ENCODE measurements around the gene FAM241B. TPM values are rescaled to one million over a fixed set of nuclear protein-coding genes. Genes with fewer than 3 reads are reported as not detected.
A peak's percentile ranks its signal among the peaks of the same experiment; 100 is the strongest.

Gene FAM241B
- total and polyA plus RNA-seq, 5 experiments from 2014 or later, result 11.2 to 18.5 (median 15.2) TPM

DNA sequence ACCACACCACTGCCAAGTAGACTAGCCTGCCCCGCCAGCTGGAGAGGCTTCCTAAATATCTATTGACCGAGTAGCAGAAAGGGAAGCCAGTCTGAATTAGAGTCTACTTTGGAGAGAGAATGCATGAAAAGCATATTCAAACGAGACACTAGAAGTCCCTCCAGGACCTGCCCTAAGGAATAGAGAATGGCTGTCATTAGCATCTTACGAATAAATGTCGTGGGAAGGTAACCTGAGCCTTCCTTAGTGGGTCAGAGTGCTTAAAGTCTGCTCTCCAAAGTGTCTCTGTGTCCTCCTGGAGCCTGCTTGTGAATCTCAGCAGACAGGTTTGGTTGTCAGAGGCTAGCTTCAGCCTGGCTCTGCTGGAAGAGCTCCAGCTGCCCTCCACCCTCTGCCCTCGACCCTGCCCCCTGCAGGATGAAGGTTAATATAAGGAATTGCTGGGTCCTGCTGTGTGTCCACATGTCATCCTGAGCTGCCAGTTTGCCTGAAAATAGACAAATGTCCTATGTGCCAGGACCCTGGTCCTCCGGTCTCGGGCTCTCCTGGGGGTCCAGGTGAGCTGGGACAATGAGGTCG is 33.4 kb downstream of the FAM241B start:
- H3K4me3 Mint-ChIP-seq, result no peak overlapping the region
- POLR2A ChIA-PET, result no interaction called here
- peaks cover 6 to 31% (median 10%) of the 10 kb centered on the region in 5 donors for H3K27me3 Mint-ChIP-seq
- H3K4me1 Mint-ChIP-seq, result peaks cover 0 to 9% (median 2%) of the 10 kb centered on the region in 4 donors
- no peaks in the 10 kb centered on the region for H3K36me3 Mint-ChIP-seq
- H3K9me3 Mint-ChIP-seq, result no peaks in the 10 kb centered on the region
- no peak for DNase-seq
- H3K27ac Mint-ChIP-seq, result no peak overlapping the region
- ATAC-seq, result no peak

DNA sequence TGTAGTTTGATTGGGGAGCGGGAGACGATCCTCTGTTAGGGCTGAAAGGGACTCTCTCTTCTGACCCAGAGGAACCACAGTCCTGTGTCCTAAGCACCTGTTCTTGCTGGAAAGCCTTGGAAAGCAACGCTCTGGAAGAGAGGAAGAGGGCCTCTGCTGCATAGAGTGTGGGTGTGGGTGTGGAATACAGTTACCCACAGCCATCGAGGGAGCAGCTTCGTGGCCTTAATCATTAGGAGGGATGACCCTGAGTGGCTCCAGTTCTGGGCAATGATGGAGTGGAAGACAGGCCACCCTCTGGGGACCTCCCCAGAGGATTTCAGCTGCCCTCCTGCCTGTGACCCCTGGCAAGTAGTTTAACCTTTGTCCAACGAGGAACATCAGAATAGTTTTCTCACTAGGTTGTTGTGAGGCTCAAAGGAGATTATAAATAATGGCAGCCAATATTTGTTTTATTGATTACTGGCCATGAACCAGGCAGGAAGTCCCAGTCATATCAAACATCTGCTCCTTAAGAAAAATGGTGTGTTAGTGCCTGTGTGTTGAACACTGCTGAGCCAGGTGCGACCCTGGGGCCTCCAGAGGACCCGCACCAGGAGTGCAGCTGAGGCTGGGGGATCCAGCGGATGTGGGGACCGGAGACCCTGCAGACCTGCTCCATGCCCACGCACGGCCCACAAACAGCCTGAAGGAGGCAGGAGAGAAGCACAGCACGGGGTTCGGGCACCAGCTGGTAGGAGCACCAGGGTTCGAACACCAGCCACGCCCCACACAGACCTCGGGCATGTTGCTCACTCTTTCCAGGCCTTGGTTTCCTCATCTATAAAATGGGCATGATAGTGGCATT is 35.6 kb downstream of the FAM241B start:
- H3K27me3 Mint-ChIP-seq, result peaks cover 14 to 37% (median 22%) of the 10 kb centered on the region in 5 donors
- DNase-seq (no peak), ATAC-seq (no peak)
- H3K36me3 Mint-ChIP-seq, result no peaks in the 10 kb centered on the region
- H3K27ac Mint-ChIP-seq, result no peak overlapping the region
- no peak overlapping the region for H3K4me3 Mint-ChIP-seq
- POLR2A ChIA-PET, result no interaction called here
- peaks cover 0 to 9% (median 2%) of the 10 kb centered on the region in 4 donors for H3K4me1 Mint-ChIP-seq
- peaks cover 0 to 1% (median 0%) of the 10 kb centered on the region in 9 donors for H3K9me3 Mint-ChIP-seq

DNA sequence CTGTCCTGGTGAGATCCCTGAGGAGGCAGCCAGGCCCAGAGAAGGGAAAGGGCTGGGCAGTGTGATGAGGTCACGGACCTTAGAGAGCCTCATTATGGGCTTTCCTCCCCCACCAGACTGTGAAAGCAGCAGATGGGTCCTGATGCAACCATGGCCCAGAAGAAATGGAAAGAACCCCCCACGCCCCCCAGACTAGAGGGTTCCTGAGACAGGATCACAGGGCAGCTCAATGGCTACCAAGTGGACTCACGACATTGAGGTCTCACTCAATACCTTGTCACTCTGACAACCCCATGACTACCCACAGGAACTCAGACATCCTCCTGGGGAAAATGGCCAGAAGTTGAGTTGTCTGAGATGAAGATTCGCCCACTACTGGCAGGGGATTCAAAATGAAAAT is 36.7 kb downstream of the FAM241B start:
- POLR2A ChIA-PET, result no interaction called here
- no peaks in the 10 kb centered on the region for H3K36me3 Mint-ChIP-seq
- H3K27ac Mint-ChIP-seq, result no peak overlapping the region
- peaks cover 17 to 39% (median 25%) of the 10 kb centered on the region in 5 donors for H3K27me3 Mint-ChIP-seq
- DNase-seq (no peak), ATAC-seq (no peak)
- H3K4me1 Mint-ChIP-seq, result peaks cover 0 to 5% (median 1%) of the 10 kb centered on the region in 4 donors
- H3K4me3 Mint-ChIP-seq, result no peak overlapping the region
- peaks cover 0 to 9% (median 0%) of the 10 kb centered on the region in 9 donors for H3K9me3 Mint-ChIP-seq

DNA sequence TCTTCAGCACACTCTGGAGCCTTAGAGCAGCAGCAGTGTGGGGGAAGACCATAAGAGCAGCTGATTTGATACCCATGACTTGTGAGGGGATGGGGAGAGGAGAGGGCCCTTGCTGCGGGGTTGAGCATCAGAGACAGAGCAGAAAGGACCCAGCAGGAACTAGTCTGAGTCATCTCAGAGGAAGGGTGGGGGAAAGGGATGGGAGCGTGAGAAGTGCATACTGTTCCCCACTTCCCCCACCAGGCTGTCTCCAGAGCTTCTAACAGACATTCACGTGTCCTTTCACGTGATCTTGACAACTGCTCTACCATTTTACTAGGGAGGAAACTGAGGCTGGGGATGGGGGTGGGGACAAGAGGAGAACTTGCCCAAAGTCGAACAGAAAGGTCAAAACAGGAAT is 38.7 kb downstream of the FAM241B start:
- DNase-seq, result no peak
- no peak overlapping the region for H3K4me3 Mint-ChIP-seq
- H3K36me3 Mint-ChIP-seq, result no peaks in the 10 kb centered on the region
- POLR2A ChIA-PET, result no interaction called here
- H3K27ac Mint-ChIP-seq, result peak overlapping the region in 1 of 10 donors; percentile 41
- H3K9me3 Mint-ChIP-seq, result peaks cover 0 to 10% (median 0%) of the 10 kb centered on the region in 9 donors
- peaks cover 19 to 40% (median 25%) of the 10 kb centered on the region in 5 donors for H3K27me3 Mint-ChIP-seq
- ATAC-seq, result no peak
- H3K4me1 Mint-ChIP-seq, result no peaks in the 10 kb centered on the region

DNA sequence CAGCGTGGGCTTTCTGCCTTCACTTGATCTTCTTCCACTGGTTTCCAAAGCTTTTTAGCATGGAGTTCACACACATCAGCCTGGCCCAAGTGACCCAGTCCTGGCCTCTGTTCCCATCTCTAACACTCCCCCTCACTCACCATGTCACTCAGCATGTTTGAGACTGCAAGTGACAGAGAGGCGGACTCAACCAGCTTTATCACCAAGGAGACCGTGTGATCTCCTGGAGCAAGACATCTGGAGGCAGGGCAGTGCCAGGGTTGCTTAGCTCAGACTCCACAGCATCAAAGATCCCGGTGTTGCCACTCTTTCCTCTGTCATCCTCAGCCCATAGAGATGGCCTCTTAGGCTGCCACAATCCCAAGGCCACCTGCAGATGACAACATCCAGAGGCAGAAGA is 39.4 kb downstream of the FAM241B start:
- ATAC-seq (no peak), DNase-seq (no peak)
- Mint-ChIP-seq H3K36me3 (no peaks in the 10 kb centered on the region), H3K4me3 (no peak overlapping the region), H3K27ac (no peak overlapping the region), H3K9me3 (peaks cover 0 to 10% (median 0%) of the 10 kb centered on the region in 9 donors), H3K27me3 (peaks cover 19 to 40% (median 25%) of the 10 kb centered on the region in 5 donors), H3K4me1 (no peaks in the 10 kb centered on the region)
- POLR2A ChIA-PET, result no interaction called here

DNA sequence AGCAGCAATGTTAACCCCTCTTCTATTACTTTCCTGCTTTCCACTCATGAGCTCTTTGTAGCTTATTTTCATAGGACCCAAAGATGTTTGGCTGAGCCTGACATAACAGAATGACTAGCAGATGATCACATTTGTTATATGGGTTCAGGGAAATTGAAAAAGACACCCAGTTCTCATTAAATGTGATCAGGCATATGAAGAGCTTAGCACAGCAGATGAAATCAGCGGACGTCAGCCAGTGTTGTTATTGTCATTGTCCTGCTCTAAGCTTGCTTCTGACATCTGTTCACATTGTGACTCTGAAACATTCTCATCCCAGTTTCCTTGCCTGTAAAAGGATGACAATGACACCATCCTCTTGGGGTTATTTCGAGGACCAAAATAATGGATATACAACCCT is 43.5 kb downstream of the FAM241B start:
- H3K4me1 Mint-ChIP-seq, result no peaks in the 10 kb centered on the region
- H3K27me3 Mint-ChIP-seq, result peaks cover 20 to 36% (median 30%) of the 10 kb centered on the region in 5 donors
- no peaks in the 10 kb centered on the region for H3K36me3 Mint-ChIP-seq
- no peak for ATAC-seq
- H3K27ac Mint-ChIP-seq, result no peak overlapping the region
- no peak overlapping the region for H3K4me3 Mint-ChIP-seq
- H3K9me3 Mint-ChIP-seq, result peaks cover 0 to 10% (median 0%) of the 10 kb centered on the region in 9 donors
- no peak for DNase-seq
- POLR2A ChIA-PET, result no interaction called here

DNA sequence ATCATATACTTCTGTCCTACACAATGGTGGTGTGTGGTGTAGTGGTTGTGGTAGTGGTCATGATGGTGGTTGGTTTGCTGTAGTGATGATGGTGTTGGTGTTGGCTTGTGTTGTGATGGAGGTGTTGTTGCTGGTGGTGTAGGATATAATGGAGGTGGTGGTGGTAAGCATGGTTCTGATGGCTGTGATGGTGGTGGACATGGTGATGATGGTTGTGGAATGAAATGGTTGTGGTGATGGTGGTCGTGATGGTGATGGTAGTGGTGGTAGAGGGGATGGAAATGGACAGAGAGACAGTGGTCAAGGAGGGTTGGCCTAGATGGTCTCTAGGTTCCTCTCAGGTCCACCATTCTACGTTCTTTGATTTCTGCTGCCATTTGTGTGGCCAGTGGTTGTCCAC is 44.7 kb downstream of the FAM241B start:
- Mint-ChIP-seq H3K9me3 (peaks cover 0 to 10% (median 0%) of the 10 kb centered on the region in 9 donors), H3K4me1 (no peaks in the 10 kb centered on the region), H3K4me3 (no peak overlapping the region), H3K27ac (no peak overlapping the region), H3K36me3 (no peaks in the 10 kb centered on the region), H3K27me3 (peaks cover 19 to 31% (median 29%) of the 10 kb centered on the region in 5 donors)
- DNase-seq (no peak), ATAC-seq (no peak)
- POLR2A ChIA-PET, result no interaction called here

DNA sequence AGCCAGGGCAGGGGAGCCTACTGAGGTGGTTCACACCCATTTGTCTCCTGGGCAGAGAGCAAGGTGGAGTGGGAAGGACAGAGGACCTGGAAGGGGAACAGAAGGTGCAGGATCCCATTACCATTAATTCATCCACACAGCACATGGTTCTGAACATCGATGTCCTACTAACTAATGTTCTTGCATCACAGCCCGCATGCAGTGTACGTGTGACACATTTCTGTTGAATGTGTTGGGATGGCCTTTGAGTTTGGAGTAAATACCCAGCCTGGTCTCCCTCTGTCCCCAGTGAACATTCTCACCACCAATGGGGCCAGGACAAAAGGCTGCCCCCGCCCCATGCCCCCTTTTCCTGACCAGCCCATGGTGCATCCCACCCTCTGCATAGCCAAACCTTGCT is 46.3 kb downstream of the FAM241B start:
- ATAC-seq (no peak), DNase-seq (no peak)
- Mint-ChIP-seq H3K27me3 (peaks cover 17 to 38% (median 34%) of the 10 kb centered on the region in 5 donors), H3K4me1 (no peaks in the 10 kb centered on the region), H3K36me3 (no peaks in the 10 kb centered on the region), H3K9me3 (peaks cover 0 to 6% (median 0%) of the 10 kb centered on the region in 9 donors), H3K27ac (no peak overlapping the region), H3K4me3 (no peak overlapping the region)
- POLR2A ChIA-PET, result no interaction called here

DNA sequence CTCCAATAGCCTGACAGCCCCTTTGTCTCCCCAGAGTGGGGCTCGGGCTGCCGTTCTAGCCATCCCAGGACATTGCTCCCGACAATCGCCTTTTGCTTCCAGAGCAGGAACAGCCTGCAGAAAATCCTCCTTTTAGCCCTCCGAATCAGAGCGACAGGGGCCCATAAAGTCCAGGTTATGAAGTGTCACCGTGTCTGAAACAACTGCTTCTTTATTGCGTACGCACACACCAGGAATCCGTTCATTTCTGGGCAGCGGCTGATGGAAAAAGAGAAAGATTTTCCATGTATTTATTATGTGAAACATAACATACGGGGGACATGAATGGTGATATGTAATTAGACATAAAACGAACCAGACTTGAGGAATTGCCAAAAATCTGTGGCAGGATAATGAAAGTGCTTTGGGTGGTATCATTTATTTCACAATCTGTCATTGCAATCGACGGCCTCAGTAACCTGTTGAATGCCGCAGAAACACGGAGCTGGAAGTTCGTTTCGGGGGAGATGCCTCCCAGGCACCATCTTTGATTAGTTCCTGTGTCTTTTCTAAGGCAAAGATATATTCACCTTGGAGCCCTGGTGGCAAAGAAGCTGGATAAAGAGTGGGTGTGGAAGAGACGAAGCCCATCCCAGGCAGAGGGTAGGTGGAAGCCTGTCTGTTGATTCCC is 48.1 kb downstream of the FAM241B start:
- Mint-ChIP-seq H3K27ac (no peak overlapping the region), H3K4me1 (no peaks in the 10 kb centered on the region), H3K36me3 (no peaks in the 10 kb centered on the region), H3K27me3 (peaks cover 17 to 43% (median 36%) of the 10 kb centered on the region in 5 donors), H3K9me3 (no peaks in the 10 kb centered on the region), H3K4me3 (no peak overlapping the region)
- ATAC-seq, result no peak
- peak in 1 of 10 donors; percentile 3 for DNase-seq
- POLR2A ChIA-PET, result no interaction called here

DNA sequence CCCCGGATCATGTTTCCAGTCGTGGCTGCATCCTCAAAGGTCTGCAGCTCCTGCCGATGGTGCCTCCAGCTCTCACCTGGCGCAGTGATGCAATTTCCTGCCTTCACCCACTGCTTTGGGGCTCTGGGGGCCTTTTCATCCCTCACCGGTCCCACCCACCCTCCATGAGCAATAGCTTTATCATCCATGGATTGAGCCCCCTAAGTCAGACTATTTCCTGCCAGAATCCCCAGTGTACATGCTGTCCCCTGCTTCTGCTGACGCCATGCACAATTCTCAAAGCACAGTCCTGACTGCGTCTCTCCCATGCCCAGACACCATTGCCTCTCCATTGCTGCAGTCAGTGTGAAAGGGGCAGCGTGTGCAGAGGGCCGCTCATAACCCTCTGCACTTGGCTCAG is 49.7 kb downstream of the FAM241B start:
- no peak overlapping the region for H3K4me3 Mint-ChIP-seq
- H3K36me3 Mint-ChIP-seq, result no peaks in the 10 kb centered on the region
- ATAC-seq, result no peak
- H3K27ac Mint-ChIP-seq, result no peak overlapping the region
- DNase-seq, result peak in 1 of 10 donors; percentile 41
- H3K27me3 Mint-ChIP-seq, result peaks cover 17 to 45% (median 37%) of the 10 kb centered on the region in 5 donors
- H3K9me3 Mint-ChIP-seq, result no peaks in the 10 kb centered on the region
- no peaks in the 10 kb centered on the region for H3K4me1 Mint-ChIP-seq
- POLR2A ChIA-PET, result no interaction called here

DNA sequence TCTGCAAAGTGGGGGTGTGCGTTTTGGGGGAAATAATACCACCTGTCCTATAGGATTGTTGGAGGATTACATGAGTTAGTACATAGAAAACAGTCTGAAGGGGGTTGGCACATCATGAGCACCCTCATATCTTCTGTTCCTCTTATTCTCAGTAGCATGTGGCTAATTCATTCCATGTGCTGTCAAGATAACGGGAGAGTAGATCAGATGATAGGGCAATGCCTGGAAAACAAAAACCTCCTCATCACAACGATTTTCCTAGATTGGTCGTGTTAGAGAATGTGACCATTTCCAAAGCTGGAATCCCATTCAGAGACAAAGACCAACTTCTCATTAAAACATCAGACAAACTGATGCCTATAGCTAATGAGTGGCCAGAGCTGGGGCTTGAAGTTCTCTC is 50.6 kb downstream of the FAM241B start:
- peak in 1 of 10 donors; percentile 18 for DNase-seq
- Mint-ChIP-seq H3K27ac (no peak overlapping the region), H3K27me3 (peaks cover 18 to 45% (median 37%) of the 10 kb centered on the region in 5 donors), H3K4me1 (no peaks in the 10 kb centered on the region), H3K9me3 (no peaks in the 10 kb centered on the region), H3K36me3 (no peaks in the 10 kb centered on the region), H3K4me3 (no peak overlapping the region)
- ATAC-seq, result no peak
- POLR2A ChIA-PET, result no interaction called here

DNA sequence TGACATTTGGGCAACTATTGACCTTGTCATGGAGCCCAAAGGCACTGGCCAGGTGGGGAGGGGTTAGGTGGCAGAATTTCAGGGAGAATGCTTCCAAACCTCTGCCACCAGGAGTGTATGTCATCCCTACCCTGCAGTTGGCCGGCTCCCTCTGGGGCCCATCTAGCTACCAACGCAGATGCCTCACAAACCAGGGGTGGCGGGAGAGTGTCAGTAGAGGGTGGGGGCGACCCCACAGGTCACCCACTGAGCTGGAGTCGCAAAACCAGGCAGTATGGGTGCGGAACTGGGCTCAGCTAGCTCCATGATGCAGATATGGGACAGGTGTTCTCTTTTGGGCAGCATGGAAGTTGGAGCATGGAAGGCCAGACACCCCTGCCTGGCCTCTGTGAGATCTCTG is 51.4 kb downstream of the FAM241B start:
- peaks cover 20 to 44% (median 35%) of the 10 kb centered on the region in 5 donors for H3K27me3 Mint-ChIP-seq
- no peak overlapping the region for H3K27ac Mint-ChIP-seq
- no peaks in the 10 kb centered on the region for H3K4me1 Mint-ChIP-seq
- no peak overlapping the region for H3K4me3 Mint-ChIP-seq
- H3K36me3 Mint-ChIP-seq, result no peaks in the 10 kb centered on the region
- H3K9me3 Mint-ChIP-seq, result no peaks in the 10 kb centered on the region
- ATAC-seq (no peak), DNase-seq (peak in 1 of 10 donors; percentile 52)
- POLR2A ChIA-PET, result no interaction called here

DNA sequence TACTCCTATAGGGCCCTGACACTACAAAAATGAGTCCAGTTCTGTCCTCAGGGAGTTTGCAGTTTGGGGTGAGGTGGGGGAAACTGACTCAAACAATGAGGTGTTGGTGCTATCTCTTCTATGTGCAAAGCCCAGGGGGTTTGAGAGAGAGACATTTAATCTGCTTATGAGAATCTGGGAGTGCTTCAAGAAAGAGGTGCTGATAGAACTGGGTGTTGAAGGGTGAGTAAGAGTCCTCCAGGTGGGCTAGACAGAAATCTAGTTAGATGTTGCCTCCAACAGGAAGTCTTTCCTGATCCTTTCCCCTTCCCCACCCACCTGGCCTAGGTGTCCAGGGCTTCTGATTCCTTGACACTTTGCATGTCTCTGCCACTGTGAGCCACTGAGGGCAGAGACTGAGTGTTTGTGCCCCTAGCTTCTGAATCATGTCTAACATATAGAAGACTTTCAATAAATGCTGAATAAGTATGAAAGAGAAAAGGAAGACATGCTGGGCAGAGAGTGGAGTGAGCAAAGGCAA is 53.0 kb downstream of the FAM241B start:
- H3K27ac Mint-ChIP-seq, result no peak overlapping the region
- DNase-seq, result peak in 1 of 10 donors; percentile 50
- H3K36me3 Mint-ChIP-seq, result no peaks in the 10 kb centered on the region
- POLR2A ChIA-PET, result no interaction called here
- ATAC-seq, result no peak
- no peak overlapping the region for H3K4me3 Mint-ChIP-seq
- peaks cover 16 to 45% (median 23%) of the 10 kb centered on the region in 5 donors for H3K27me3 Mint-ChIP-seq
- no peaks in the 10 kb centered on the region for H3K4me1 Mint-ChIP-seq
- no peaks in the 10 kb centered on the region for H3K9me3 Mint-ChIP-seq
